ENCODE results near the gene HYDIN.
"Not testable (repeated sequence)": the region's sequence is repeated elsewhere in the genome, so short reads cannot be mapped to it uniquely, and the experiment has no call there.

Gene HYDIN

GRCh38 chr16:70960169-70960568 is 270.4 kb downstream of the HYDIN start:
- not testable (repeated sequence) for H2AFZ ChIP-seq (ENCODE audit: insufficient read depth, low read length, poor library complexity); H2BK120ac ChIP-seq (ENCODE audit: insufficient read depth, low read length, poor library complexity); H4K8ac ChIP-seq (ENCODE audit: low read depth, low read length); H3K9ac ChIP-seq (ENCODE audit: low read length); H2AK5ac ChIP-seq (ENCODE audit: low read length); H3K14ac ChIP-seq (ENCODE audit: low read length); H3K23ac ChIP-seq (ENCODE audit: low read length); DNase-seq; H3K4me3 ChIP-seq (ENCODE audit: low read depth, low read length); H3K4ac ChIP-seq (ENCODE audit: low read depth, low read length); H4K12ac ChIP-seq (ENCODE audit: low read depth, low read length); H4K91ac ChIP-seq (ENCODE audit: low read depth, low read length); H3K18ac ChIP-seq (ENCODE audit: low read length); H3K79me1 ChIP-seq (ENCODE audit: low read length); H3K4me2 ChIP-seq (ENCODE audit: low read length); H3K36me3 ChIP-seq (ENCODE audit: control insufficient read depth in 1 of 2, insufficient read depth in 2 of 2, low read length in 2 of 2); H3K79me2 ChIP-seq (ENCODE audit: control insufficient read depth, insufficient read depth, low read length, poor library complexity); H3K27me3 ChIP-seq (ENCODE audit: insufficient read depth, low read length); H3K4me1 ChIP-seq (ENCODE audit: control insufficient read depth in 1 of 2, insufficient read depth in 2 of 2, low read length in 2 of 2); H3K27ac ChIP-seq (ENCODE audit: low read depth, low read length); H2BK5ac ChIP-seq (ENCODE audit: low read depth, low read length, poor library complexity); H3K9me3 ChIP-seq (ENCODE audit: insufficient read depth, low read depth, low read length); H2BK12ac ChIP-seq (ENCODE audit: low read length)
- WGBS (ENCODE audit: extremely low coverage, insufficient coverage, insufficient read length) = no CpG with 5 or more reads among the region's 3 CpGs

DNA sequence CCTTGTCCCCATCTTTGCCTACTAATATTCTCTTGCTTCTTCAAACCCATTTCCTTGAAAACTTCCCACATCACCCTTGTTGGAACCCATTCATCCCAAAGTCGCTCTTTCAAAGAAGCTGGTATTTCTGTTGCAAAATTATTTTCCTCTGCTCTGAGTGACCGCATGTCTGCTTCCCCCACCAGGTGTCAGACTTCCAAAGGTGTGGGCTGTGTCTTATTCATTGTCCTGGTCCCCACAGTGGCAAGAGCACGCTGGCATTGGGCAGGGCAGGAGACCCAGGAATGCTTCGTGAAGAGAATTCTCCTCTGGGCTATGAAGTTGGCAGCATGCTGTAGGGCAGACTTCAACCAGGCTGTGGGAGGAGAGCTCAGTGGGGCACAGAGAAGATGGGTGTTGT is 275.6 kb downstream of the HYDIN start:
- H3K4me1 ChIP-seq (ENCODE audit: control insufficient read depth in 1 of 2, insufficient read depth in 2 of 2, low read length in 2 of 2); H3K14ac ChIP-seq (ENCODE audit: low read length); H3K36me3 ChIP-seq (ENCODE audit: control insufficient read depth in 1 of 2, insufficient read depth in 2 of 2, low read length in 2 of 2); H2BK120ac ChIP-seq (ENCODE audit: insufficient read depth, low read length, poor library complexity); H3K18ac ChIP-seq (ENCODE audit: low read length); H3K4me2 ChIP-seq (ENCODE audit: low read length); H2BK12ac ChIP-seq (ENCODE audit: low read length); H4K12ac ChIP-seq (ENCODE audit: low read depth, low read length); H3K27me3 ChIP-seq (ENCODE audit: insufficient read depth, low read length); H4K8ac ChIP-seq (ENCODE audit: low read depth, low read length); H4K91ac ChIP-seq (ENCODE audit: low read depth, low read length); H2BK5ac ChIP-seq (ENCODE audit: low read depth, low read length, poor library complexity); H2AK5ac ChIP-seq (ENCODE audit: low read length); H3K79me1 ChIP-seq (ENCODE audit: low read length); H3K23ac ChIP-seq (ENCODE audit: low read length); H2AFZ ChIP-seq (ENCODE audit: insufficient read depth, low read length, poor library complexity); H3K4me3 ChIP-seq (ENCODE audit: low read depth, low read length); H3K9ac ChIP-seq (ENCODE audit: low read length); H3K27ac ChIP-seq (ENCODE audit: low read depth, low read length); H3K79me2 ChIP-seq (ENCODE audit: control insufficient read depth, insufficient read depth, low read length, poor library complexity); H3K9me3 ChIP-seq (ENCODE audit: insufficient read depth, low read depth, low read length); DNase-seq; H3K4ac ChIP-seq (ENCODE audit: low read depth, low read length): not testable (repeated sequence)
- WGBS (ENCODE audit: extremely low coverage, insufficient coverage, insufficient read length) = no CpG with 5 or more reads among the region's 4 CpGs

- not testable (repeated sequence) for H3K14ac ChIP-seq (ENCODE audit: low read length); H4K12ac ChIP-seq (ENCODE audit: low read depth, low read length)
- WGBS (ENCODE audit: extremely low coverage, insufficient coverage, insufficient read length) = no CpG with 5 or more reads among the region's 5 CpGs
Measured at GRCh38 chr16:70953824-70954223, 276.7 kb downstream of the HYDIN start.

DNA sequence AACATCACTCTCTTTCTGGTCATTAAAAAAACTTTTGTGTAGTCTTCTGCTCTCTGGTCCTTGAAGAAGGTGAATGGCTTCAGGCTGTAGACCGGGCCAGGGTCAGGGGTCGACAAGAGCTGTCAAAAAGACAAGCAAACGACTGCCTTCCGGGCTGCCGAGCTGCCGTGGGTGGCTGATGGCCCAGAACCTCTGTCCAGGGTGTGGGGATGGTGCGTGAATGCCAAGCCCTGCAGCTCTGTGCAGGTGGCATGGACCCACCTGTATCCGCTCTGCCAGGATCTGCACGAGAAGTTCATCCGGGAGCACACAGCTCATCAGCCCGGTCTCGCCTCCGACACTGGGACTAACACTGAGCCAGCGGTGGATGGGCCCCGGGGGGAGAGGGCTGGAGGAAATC is 287.0 kb downstream of the HYDIN start:
- H3K36me3 ChIP-seq (ENCODE audit: control insufficient read depth in 1 of 2, insufficient read depth in 2 of 2, low read length in 2 of 2); H2BK5ac ChIP-seq (ENCODE audit: low read depth, low read length, poor library complexity); H4K91ac ChIP-seq (ENCODE audit: low read depth, low read length); H3K79me1 ChIP-seq (ENCODE audit: low read length); H3K4me1 ChIP-seq (ENCODE audit: control insufficient read depth in 1 of 2, insufficient read depth in 2 of 2, low read length in 2 of 2); H3K9me3 ChIP-seq (ENCODE audit: insufficient read depth, low read depth, low read length); H2AK5ac ChIP-seq (ENCODE audit: low read length); H2AFZ ChIP-seq (ENCODE audit: insufficient read depth, low read length, poor library complexity); H3K14ac ChIP-seq (ENCODE audit: low read length); H3K4me3 ChIP-seq (ENCODE audit: low read depth, low read length); H2BK120ac ChIP-seq (ENCODE audit: insufficient read depth, low read length, poor library complexity); H3K27me3 ChIP-seq (ENCODE audit: insufficient read depth, low read length); H3K23ac ChIP-seq (ENCODE audit: low read length); H3K4ac ChIP-seq (ENCODE audit: low read depth, low read length); H3K4me2 ChIP-seq (ENCODE audit: low read length); H4K8ac ChIP-seq (ENCODE audit: low read depth, low read length); H4K12ac ChIP-seq (ENCODE audit: low read depth, low read length); DNase-seq; H3K18ac ChIP-seq (ENCODE audit: low read length); H3K27ac ChIP-seq (ENCODE audit: low read depth, low read length); H2BK12ac ChIP-seq (ENCODE audit: low read length); H3K79me2 ChIP-seq (ENCODE audit: control insufficient read depth, insufficient read depth, low read length, poor library complexity); H3K9ac ChIP-seq (ENCODE audit: low read length): not testable (repeated sequence)
- no CpG with 5 or more reads among the region's 15 CpGs for WGBS (ENCODE audit: extremely low coverage, insufficient coverage, insufficient read length)

More at GRCh38 chr16:70953824-70954223, 276.7 kb downstream of the HYDIN start:
- not testable (repeated sequence) for H4K8ac ChIP-seq (ENCODE audit: low read depth, low read length); H3K4me3 ChIP-seq (ENCODE audit: low read depth, low read length); H3K18ac ChIP-seq (ENCODE audit: low read length); H3K4me2 ChIP-seq (ENCODE audit: low read length); H2BK120ac ChIP-seq (ENCODE audit: insufficient read depth, low read length, poor library complexity); H3K27ac ChIP-seq (ENCODE audit: low read depth, low read length); H4K91ac ChIP-seq (ENCODE audit: low read depth, low read length); H3K9ac ChIP-seq (ENCODE audit: low read length); H2AFZ ChIP-seq (ENCODE audit: insufficient read depth, low read length, poor library complexity); H3K79me2 ChIP-seq (ENCODE audit: control insufficient read depth, insufficient read depth, low read length, poor library complexity); H2AK5ac ChIP-seq (ENCODE audit: low read length); H3K23ac ChIP-seq (ENCODE audit: low read length); H2BK5ac ChIP-seq (ENCODE audit: low read depth, low read length, poor library complexity); H3K4me1 ChIP-seq (ENCODE audit: control insufficient read depth in 1 of 2, insufficient read depth in 2 of 2, low read length in 2 of 2); H2BK12ac ChIP-seq (ENCODE audit: low read length); H3K9me3 ChIP-seq (ENCODE audit: insufficient read depth, low read depth, low read length); H3K27me3 ChIP-seq (ENCODE audit: insufficient read depth, low read length); H3K36me3 ChIP-seq (ENCODE audit: control insufficient read depth in 1 of 2, insufficient read depth in 2 of 2, low read length in 2 of 2); DNase-seq; H3K79me1 ChIP-seq (ENCODE audit: low read length); H3K4ac ChIP-seq (ENCODE audit: low read depth, low read length)
